CD14-positive monocyte (primary cell): ENCODE results near the gene GRID2. TPM values are rescaled to one million over a fixed set of nuclear protein-coding genes. Genes with fewer than 3 reads are reported as not detected.

Experiments
- DNase-seq, 3 donors: peaks; one replicate each; pipeline ENCODE4 v3.0.0-alpha.2; 2011 to 2022
- H2AFZ ChIP-seq: 2 replicates; pipeline ENCODE4 v1.6.0; 2012; ENCODE audit warnings: mild to moderate bottlenecking, low read depth, low read length, inconsistent platforms; ENCODE audit not compliant: insufficient read depth, poor library complexity, severe bottlenecking
- H3K27ac ChIP-seq, 2 donors: 1 replicate in 1 of 2; 2 replicates in 1 of 2; pipeline ENCODE4 v1.5.1; 2012 to 2013; ENCODE audit warnings: low read length in 2 of 2, control low read depth in 1 of 2, inconsistent platforms in 1 of 2, low read depth in 1 of 2, mild to moderate bottlenecking in 1 of 2
- H3K27me3 ChIP-seq, 2 donors: one replicate each; pipeline versions ENCODE4 v1.6.0 to v1.6.1; 2011 to 2013; ENCODE audit warnings: low read length in 2 of 2; ENCODE audit not compliant: control insufficient read depth in 2 of 2, insufficient read depth in 2 of 2
- H3K36me3 ChIP-seq, 2 donors: replicated peaks in 1 of 2; 1 replicate in 1 of 2; 2 replicates in 1 of 2; pipeline versions ENCODE4 v1.5.1 to v1.6.1; 2012 to 2013; ENCODE audit warnings: low read length in 2 of 2, control low read depth in 1 of 2, inconsistent platforms in 1 of 2, mild to moderate bottlenecking in 1 of 2; ENCODE audit not compliant: insufficient read depth in 2 of 2, control insufficient read depth in 1 of 2
- H3K4me1 ChIP-seq, 2 donors: 1 replicate in 1 of 2; 2 replicates in 1 of 2; pipeline versions ENCODE4 v1.5.1 to v1.6.1; 2012 to 2013; ENCODE audit warnings: low read length in 2 of 2, control low read depth in 1 of 2, inconsistent platforms in 1 of 2, mild to moderate bottlenecking in 1 of 2, moderate library complexity in 1 of 2; ENCODE audit not compliant: insufficient read depth in 2 of 2, control insufficient read depth in 1 of 2
- H3K4me2 ChIP-seq: replicated peaks from 2 replicates; pipeline ENCODE3; 2012; ENCODE audit warnings: low read length, moderate library complexity, mild to moderate bottlenecking; ENCODE audit not compliant: poor library complexity, severe bottlenecking; ENCODE audit errors: extremely low read depth
- H3K4me3 ChIP-seq, 3 experiments: fragments of 200-600 bp in 1 of 3; sonication (generic) in 1 of 3; replicated peaks in 1 of 3; 1 replicate in 2 of 3; 2 replicates in 1 of 3; pipeline ENCODE4 v1.5.1; 2011 to 2013; ENCODE audit warnings: low read length in 3 of 3, mild to moderate bottlenecking in 3 of 3, control low read depth in 2 of 3, low read depth in 2 of 3, inconsistent platforms in 1 of 3, moderate library complexity in 1 of 3
- H3K79me2 ChIP-seq: 2 replicates; pipeline ENCODE4 v1.6.0; 2012; ENCODE audit warnings: mild to moderate bottlenecking, control low read depth, inconsistent platforms, low read length, moderate library complexity; ENCODE audit not compliant: insufficient read depth
- H3K9ac ChIP-seq: 2 replicates; pipeline ENCODE4 v1.6.0; 2017; ENCODE audit warnings: low read length, mild to moderate bottlenecking; ENCODE audit not compliant: insufficient read depth, poor library complexity, severe bottlenecking
- H3K9me3 ChIP-seq, 2 donors: replicated peaks in 1 of 2; 1 replicate in 1 of 2; 2 replicates in 1 of 2; pipeline versions ENCODE4 v1.5.1 to v1.6.1; 2012 to 2013; ENCODE audit warnings: low read length in 2 of 2, control low read depth in 1 of 2; ENCODE audit not compliant: control insufficient read depth in 1 of 2, insufficient read depth in 1 of 2
- H4K20me1 ChIP-seq: 2 replicates; pipeline ENCODE4 v1.6.0; 2012; ENCODE audit warnings: mild to moderate bottlenecking, low read length, control low read depth, moderate library complexity; ENCODE audit not compliant: insufficient read depth
- H3K27ac Mint-ChIP-seq, 7 donors: one replicate each; pipeline ENCODE4 v1.8.0; 2020; ENCODE audit warnings: mild to moderate bottlenecking in 7 of 7, mixed read lengths in 7 of 7, moderate library complexity in 6 of 7, inconsistent platforms in 2 of 7
- H3K27me3 Mint-ChIP-seq, 3 donors: one replicate each; pipeline ENCODE4 v1.8.0; 2021 to 2022; ENCODE audit warnings: low read depth in 3 of 3, mild to moderate bottlenecking in 3 of 3, mixed read lengths in 3 of 3, moderate library complexity in 3 of 3, inconsistent platforms in 1 of 3
- H3K36me3 Mint-ChIP-seq, 2 donors: one replicate each; pipeline ENCODE4 v1.8.0; 2020; ENCODE audit warnings: mixed read lengths in 2 of 2, inconsistent platforms in 1 of 2, mild to moderate bottlenecking in 1 of 2
- H3K4me1 Mint-ChIP-seq: one replicate; pipeline ENCODE4 v1.8.0; 2020; ENCODE audit warnings: mild to moderate bottlenecking, mixed read lengths
- H3K4me3 Mint-ChIP-seq, 2 donors: one replicate each; pipeline ENCODE4 v1.8.0; 2020; ENCODE audit warnings: mild to moderate bottlenecking in 2 of 2, mixed read lengths in 2 of 2, moderate library complexity in 1 of 2
- H3K9me3 Mint-ChIP-seq, 7 donors: one replicate each; pipeline ENCODE4 v1.8.0; 2020 to 2022; ENCODE audit warnings: mixed read lengths in 7 of 7, mild to moderate bottlenecking in 6 of 7, moderate library complexity in 6 of 7, inconsistent platforms in 2 of 7
- CTCF ChIP-seq: fragments of 200-600 bp; IDR thresholded peaks from one replicate; pipeline ENCODE4 v1.8.0; 2022; ENCODE audit warnings: antibody characterized with exemption, mild to moderate bottlenecking
- WGBS: methylation state at CpG from one replicate; pipeline ENCODE4 v1.1.5; 2013; ENCODE audit warnings: missing lambda C conversion rate; ENCODE audit not compliant: insufficient coverage; 5-methylcytosine and 5-hydroxymethylcytosine counted together
- intact Hi-C, 2 donors: fragments of 100-400 bp; cut with micrococcal nuclease; formaldehyde crosslinking; loops; one replicate each; pipeline versions ENCODE4 v1.15.0 to v1.15.1; 2023
- polyA plus RNA-seq, 3 donors: library from polyadenylated mRNA; depleted of rRNA in 1 of 3; unstranded in 2 of 3; stranded (reverse) in 1 of 3; fragments of 300-500 nt in 2 of 3; fragments of >200 nt in 1 of 3; fragmentation: Illumina TruSeq in 2 of 3; gene quantifications; 1 replicate in 2 of 3; 2 replicates in 1 of 3; pipeline ENCODE4 v1.2.3, GENCODE V29; 2012 to 2021

GRID2 gene
- polyA plus RNA-seq, 3 donors, result not detected

- H3K27me3 Mint-ChIP-seq, result peaks cover 0 to 1% (median 0%) of the 10 kb centered on the region in 3 donors
- H3K4me3 Mint-ChIP-seq, result no peak overlapping the region
- H3K4me1 Mint-ChIP-seq, result no peaks in the 10 kb centered on the region
These were observed 1008.5 kb downstream of the GRID2 start for GRCh38 chr4:93312299-93312698.

GRCh38 chr4:93313197-93313596, 1009.4 kb downstream of the GRID2 start:
- no peaks in the 10 kb centered on the region for H3K36me3 ChIP-seq
- no peaks in the 10 kb centered on the region for H3K4me1 Mint-ChIP-seq
- intact Hi-C loops, result no loop called here
- no peaks in the 10 kb centered on the region for H3K9me3 Mint-ChIP-seq
- H4K20me1 ChIP-seq, result no peaks in the 10 kb centered on the region
- no peak overlapping the region for H3K9ac ChIP-seq
- no peak overlapping the region for H3K27ac ChIP-seq
- no peaks in the 10 kb centered on the region for H3K27me3 ChIP-seq
- peaks cover 0 to 1% (median 0%) of the 10 kb centered on the region in 3 donors for H3K27me3 Mint-ChIP-seq
- H3K79me2 ChIP-seq, result no peaks in the 10 kb centered on the region
- no peak overlapping the region for H3K4me3 ChIP-seq
- no peaks in the 10 kb centered on the region for H3K4me1 ChIP-seq
- no peaks in the 10 kb centered on the region for H3K9me3 ChIP-seq
- H2AFZ ChIP-seq, result no peak overlapping the region
- TF ChIP-seq CTCF, result no peak
- DNase-seq, result no peak
- H3K27ac Mint-ChIP-seq, result no peak overlapping the region
- no peak overlapping the region for H3K4me2 ChIP-seq
- no peak overlapping the region for H3K4me3 Mint-ChIP-seq
- no peaks in the 10 kb centered on the region for H3K36me3 Mint-ChIP-seq

More at GRCh38 chr4:93312299-93312698, 1008.5 kb downstream of the GRID2 start:
- no CpG with 5 or more reads among the region's 4 CpGs for WGBS
- Histone ChIP-seq H3K4me3 (no peak overlapping the region), H3K79me2 (no peaks in the 10 kb centered on the region), H3K27ac (no peak overlapping the region), H3K9ac (no peak overlapping the region), H3K27me3 (no peaks in the 10 kb centered on the region), H3K36me3 (no peaks in the 10 kb centered on the region), H2AFZ (no peak overlapping the region), H4K20me1 (no peaks in the 10 kb centered on the region), H3K4me1 (no peaks in the 10 kb centered on the region), H3K9me3 (no peaks in the 10 kb centered on the region), H3K4me2 (no peak overlapping the region)
- DNase-seq, result no peak
- Mint-ChIP-seq H3K27ac (no peak overlapping the region), H3K9me3 (no peaks in the 10 kb centered on the region), H3K36me3 (no peaks in the 10 kb centered on the region)
- TF ChIP-seq CTCF, result no peak
- intact Hi-C loops, result no loop called here
